CD14-positive monocyte (primary cell): ENCODE data around the gene DNAJC7. TPM values are rescaled to one million over a fixed set of nuclear protein-coding genes. Genes with fewer than 3 reads are reported as not detected.

Source experiments
- DNase-seq, 3 donors: peaks; one replicate each; pipeline ENCODE4 v3.0.0-alpha.2; 2011 to 2022
- H2AFZ ChIP-seq: 2 replicates; pipeline ENCODE4 v1.6.0; 2012; ENCODE audit warnings: mild to moderate bottlenecking, low read depth, low read length, inconsistent platforms; ENCODE audit not compliant: insufficient read depth, poor library complexity, severe bottlenecking
- H3K27ac ChIP-seq, 2 donors: 1 replicate in 1 of 2; 2 replicates in 1 of 2; pipeline ENCODE4 v1.5.1; 2012 to 2013; ENCODE audit warnings: low read length in 2 of 2, control low read depth in 1 of 2, inconsistent platforms in 1 of 2, low read depth in 1 of 2, mild to moderate bottlenecking in 1 of 2
- H3K27me3 ChIP-seq, 2 donors: one replicate each; pipeline versions ENCODE4 v1.6.0 to v1.6.1; 2011 to 2013; ENCODE audit warnings: low read length in 2 of 2; ENCODE audit not compliant: control insufficient read depth in 2 of 2, insufficient read depth in 2 of 2
- H3K36me3 ChIP-seq, 2 donors: replicated peaks in 1 of 2; 1 replicate in 1 of 2; 2 replicates in 1 of 2; pipeline versions ENCODE4 v1.5.1 to v1.6.1; 2012 to 2013; ENCODE audit warnings: low read length in 2 of 2, control low read depth in 1 of 2, inconsistent platforms in 1 of 2, mild to moderate bottlenecking in 1 of 2; ENCODE audit not compliant: insufficient read depth in 2 of 2, control insufficient read depth in 1 of 2
- H3K4me1 ChIP-seq, 2 donors: 1 replicate in 1 of 2; 2 replicates in 1 of 2; pipeline versions ENCODE4 v1.5.1 to v1.6.1; 2012 to 2013; ENCODE audit warnings: low read length in 2 of 2, control low read depth in 1 of 2, inconsistent platforms in 1 of 2, mild to moderate bottlenecking in 1 of 2, moderate library complexity in 1 of 2; ENCODE audit not compliant: insufficient read depth in 2 of 2, control insufficient read depth in 1 of 2
- H3K4me2 ChIP-seq: replicated peaks from 2 replicates; pipeline ENCODE3; 2012; ENCODE audit warnings: low read length, moderate library complexity, mild to moderate bottlenecking; ENCODE audit not compliant: poor library complexity, severe bottlenecking; ENCODE audit errors: extremely low read depth
- H3K4me3 ChIP-seq, 3 experiments: fragments of 200-600 bp in 1 of 3; sonication (generic) in 1 of 3; replicated peaks in 1 of 3; 1 replicate in 2 of 3; 2 replicates in 1 of 3; pipeline ENCODE4 v1.5.1; 2011 to 2013; ENCODE audit warnings: low read length in 3 of 3, mild to moderate bottlenecking in 3 of 3, control low read depth in 2 of 3, low read depth in 2 of 3, inconsistent platforms in 1 of 3, moderate library complexity in 1 of 3
- H3K79me2 ChIP-seq: 2 replicates; pipeline ENCODE4 v1.6.0; 2012; ENCODE audit warnings: mild to moderate bottlenecking, control low read depth, inconsistent platforms, low read length, moderate library complexity; ENCODE audit not compliant: insufficient read depth
- H3K9ac ChIP-seq: 2 replicates; pipeline ENCODE4 v1.6.0; 2017; ENCODE audit warnings: low read length, mild to moderate bottlenecking; ENCODE audit not compliant: insufficient read depth, poor library complexity, severe bottlenecking
- H3K9me3 ChIP-seq, 2 donors: replicated peaks in 1 of 2; 1 replicate in 1 of 2; 2 replicates in 1 of 2; pipeline versions ENCODE4 v1.5.1 to v1.6.1; 2012 to 2013; ENCODE audit warnings: low read length in 2 of 2, control low read depth in 1 of 2; ENCODE audit not compliant: control insufficient read depth in 1 of 2, insufficient read depth in 1 of 2
- H4K20me1 ChIP-seq: 2 replicates; pipeline ENCODE4 v1.6.0; 2012; ENCODE audit warnings: mild to moderate bottlenecking, low read length, control low read depth, moderate library complexity; ENCODE audit not compliant: insufficient read depth
- H3K27ac Mint-ChIP-seq, 7 donors: one replicate each; pipeline ENCODE4 v1.8.0; 2020; ENCODE audit warnings: mild to moderate bottlenecking in 7 of 7, mixed read lengths in 7 of 7, moderate library complexity in 6 of 7, inconsistent platforms in 2 of 7
- H3K27me3 Mint-ChIP-seq, 3 donors: one replicate each; pipeline ENCODE4 v1.8.0; 2021 to 2022; ENCODE audit warnings: low read depth in 3 of 3, mild to moderate bottlenecking in 3 of 3, mixed read lengths in 3 of 3, moderate library complexity in 3 of 3, inconsistent platforms in 1 of 3
- H3K36me3 Mint-ChIP-seq, 2 donors: one replicate each; pipeline ENCODE4 v1.8.0; 2020; ENCODE audit warnings: mixed read lengths in 2 of 2, inconsistent platforms in 1 of 2, mild to moderate bottlenecking in 1 of 2
- H3K4me1 Mint-ChIP-seq: one replicate; pipeline ENCODE4 v1.8.0; 2020; ENCODE audit warnings: mild to moderate bottlenecking, mixed read lengths
- H3K4me3 Mint-ChIP-seq, 2 donors: one replicate each; pipeline ENCODE4 v1.8.0; 2020; ENCODE audit warnings: mild to moderate bottlenecking in 2 of 2, mixed read lengths in 2 of 2, moderate library complexity in 1 of 2
- H3K9me3 Mint-ChIP-seq, 7 donors: one replicate each; pipeline ENCODE4 v1.8.0; 2020 to 2022; ENCODE audit warnings: mixed read lengths in 7 of 7, mild to moderate bottlenecking in 6 of 7, moderate library complexity in 6 of 7, inconsistent platforms in 2 of 7
- CTCF ChIP-seq: fragments of 200-600 bp; IDR thresholded peaks from one replicate; pipeline ENCODE4 v1.8.0; 2022; ENCODE audit warnings: antibody characterized with exemption, mild to moderate bottlenecking
- WGBS: methylation state at CpG from one replicate; pipeline ENCODE4 v1.1.5; 2013; ENCODE audit warnings: missing lambda C conversion rate; ENCODE audit not compliant: insufficient coverage; 5-methylcytosine and 5-hydroxymethylcytosine counted together
- intact Hi-C, 2 donors: fragments of 100-400 bp; cut with micrococcal nuclease; formaldehyde crosslinking; loops; one replicate each; pipeline versions ENCODE4 v1.15.0 to v1.15.1; 2023
- polyA plus RNA-seq, 3 donors: library from polyadenylated mRNA; depleted of rRNA in 1 of 3; unstranded in 2 of 3; stranded (reverse) in 1 of 3; fragments of 300-500 nt in 2 of 3; fragments of >200 nt in 1 of 3; fragmentation: Illumina TruSeq in 2 of 3; gene quantifications; 1 replicate in 2 of 3; 2 replicates in 1 of 3; pipeline ENCODE4 v1.2.3, GENCODE V29; 2012 to 2021

Gene DNAJC7
- polyA plus RNA-seq, 3 donors: 29.1 to 79.7 (median 59.6) TPM

DNA sequence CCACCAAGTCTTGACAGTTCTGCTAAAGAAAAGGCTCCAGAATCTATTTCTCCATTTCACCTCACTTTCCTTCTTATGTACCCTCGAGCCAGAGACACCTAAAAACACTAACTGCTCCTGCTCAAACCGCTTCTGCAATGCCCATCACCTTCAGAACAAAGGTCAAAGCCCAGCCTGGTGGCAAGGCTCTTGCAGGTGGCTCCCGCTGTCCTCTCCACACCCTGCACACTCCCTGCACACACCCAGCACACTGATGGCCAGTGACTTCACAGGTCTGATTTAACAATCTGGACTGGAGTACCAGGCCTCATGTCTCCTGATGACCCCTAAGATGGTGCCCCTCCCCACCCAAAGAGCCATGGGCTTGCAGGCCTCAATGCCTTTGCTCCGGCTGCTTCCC is 43.0 kb upstream of the DNAJC7 start:
- Mint-ChIP-seq H3K4me3 (peak overlapping the region in 1 of 2 donors; percentile 44), H3K27ac (peak overlapping the region in 1 of 7 donors; percentile 26)

DNA sequence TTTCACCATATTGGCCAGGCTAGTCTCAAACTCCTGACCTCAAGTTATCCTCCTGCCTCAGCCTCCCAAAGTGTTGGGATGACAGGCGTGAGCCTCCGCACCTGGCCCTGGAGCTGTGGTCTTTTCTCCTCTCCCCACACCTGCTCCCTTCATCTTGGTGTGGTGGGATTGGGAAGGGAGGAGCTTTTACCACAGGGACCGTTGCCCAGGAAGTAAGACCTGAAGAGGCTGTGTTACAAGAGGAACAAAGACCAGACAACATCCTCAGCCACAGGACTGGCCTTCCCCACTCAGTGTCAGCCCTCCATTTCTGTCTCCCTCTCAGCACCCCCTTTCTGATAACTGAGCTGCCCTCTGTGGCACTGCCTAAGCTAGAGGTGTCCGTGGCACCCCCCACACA is 42.6 kb upstream of the DNAJC7 start:
- Histone ChIP-seq H3K4me3 (no peak overlapping the region), H3K4me2 (no peak overlapping the region), H3K27me3 (no peaks in the 10 kb centered on the region), H4K20me1 (no peaks in the 10 kb centered on the region), H3K9ac (no peak overlapping the region), H3K9me3 (no peaks in the 10 kb centered on the region), H3K79me2 (no peaks in the 10 kb centered on the region), H2AFZ (peak overlapping the region; percentile 53), H3K36me3 (no peaks in the 10 kb centered on the region), H3K27ac (no peak overlapping the region), H3K4me1 (peaks cover 15 to 16% of the 10 kb centered on the region in 2 donors)
- Mint-ChIP-seq H3K9me3 (peaks cover 0 to 1% (median 0%) of the 10 kb centered on the region in 7 donors), H3K4me3 (no peak overlapping the region), H3K27me3 (peaks cover 3 to 5% (median 5%) of the 10 kb centered on the region in 3 donors), H3K4me1 (peaks cover 27% of the 10 kb centered on the region), H3K36me3 (no peaks in the 10 kb centered on the region), H3K27ac (no peak overlapping the region)
- intact Hi-C loops: loop anchor here (5.0 kb wide), 2 partner anchors 33 to 52 kb away; partner anchors contain the start of gene DHX58 (in 1 of the 2)
- 0% methylated on average over 1 of the region's 4 CpGs for WGBS
- DNase-seq: no peak
- TF ChIP-seq CTCF: no peak

More for the DNA sequence above, 43.0 kb upstream of the DNAJC7 start:
- no peak for TF ChIP-seq CTCF
- H3K9ac ChIP-seq: no peak overlapping the region
- no peak for DNase-seq
- Mint-ChIP-seq H3K4me1 (peaks cover 27% of the 10 kb centered on the region), H3K27me3 (peaks cover 0 to 3% (median 1%) of the 10 kb centered on the region in 3 donors), H3K36me3 (no peaks in the 10 kb centered on the region), H3K9me3 (peaks cover 0 to 1% (median 0%) of the 10 kb centered on the region in 7 donors)
- H3K27ac ChIP-seq: no peak overlapping the region
- H3K4me1 ChIP-seq: peaks cover 15 to 16% of the 10 kb centered on the region in 2 donors
- 78% methylated on average over 4 of the region's 4 CpGs for WGBS
- no peaks in the 10 kb centered on the region for H4K20me1 ChIP-seq
- no peaks in the 10 kb centered on the region for H3K79me2 ChIP-seq
- no peak overlapping the region for H3K4me2 ChIP-seq
- no peaks in the 10 kb centered on the region for H3K9me3 ChIP-seq
- intact Hi-C loops: loop anchor here (5.0 kb wide), 2 partner anchors 33 to 52 kb away; partner anchors contain the start of gene DHX58 (in 1 of the 2)
- no peaks in the 10 kb centered on the region for H3K36me3 ChIP-seq
- no peaks in the 10 kb centered on the region for H3K27me3 ChIP-seq
- peak overlapping the region; percentile 53 for H2AFZ ChIP-seq
- no peak overlapping the region for H3K4me3 ChIP-seq
